Measurements from ENCODE around the gene RBMS3.
"Not testable (repeated sequence)": the region's sequence is repeated elsewhere in the genome, so short reads cannot be mapped to it uniquely, and the experiment has no call there.

Gene RBMS3

DNA sequence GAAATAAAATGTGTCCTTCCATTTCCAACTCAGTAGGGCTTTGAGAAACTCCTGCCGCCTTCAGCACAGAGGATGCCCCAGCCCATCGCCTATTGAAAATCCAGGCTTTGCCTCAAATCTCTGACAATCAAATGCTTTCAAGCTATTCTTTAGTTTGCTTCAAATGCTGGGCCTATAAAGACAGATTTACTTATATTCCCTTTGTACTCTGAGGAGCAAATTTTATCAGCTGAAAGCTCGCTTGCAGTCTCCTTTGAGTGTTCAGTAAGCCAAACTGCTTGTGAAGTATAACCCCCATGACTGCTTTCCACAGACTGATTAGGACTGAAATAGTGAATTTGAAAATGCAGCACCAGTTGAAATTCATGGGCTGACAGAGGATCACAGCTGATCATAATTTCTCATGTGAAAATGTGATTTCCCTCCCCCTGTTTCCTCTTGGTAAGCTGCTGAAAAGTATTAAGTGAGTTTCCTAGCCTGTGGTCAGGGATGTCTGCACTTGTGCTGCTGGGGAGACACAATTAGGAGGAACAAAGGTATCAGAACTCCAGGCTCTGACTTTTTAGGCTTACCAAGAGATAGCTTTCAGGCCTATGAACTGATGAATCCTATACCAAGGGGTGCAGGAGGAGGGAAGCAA lies 762.2 kb downstream of the RBMS3 start:
- TF ChIP-seq, protein P1, sequence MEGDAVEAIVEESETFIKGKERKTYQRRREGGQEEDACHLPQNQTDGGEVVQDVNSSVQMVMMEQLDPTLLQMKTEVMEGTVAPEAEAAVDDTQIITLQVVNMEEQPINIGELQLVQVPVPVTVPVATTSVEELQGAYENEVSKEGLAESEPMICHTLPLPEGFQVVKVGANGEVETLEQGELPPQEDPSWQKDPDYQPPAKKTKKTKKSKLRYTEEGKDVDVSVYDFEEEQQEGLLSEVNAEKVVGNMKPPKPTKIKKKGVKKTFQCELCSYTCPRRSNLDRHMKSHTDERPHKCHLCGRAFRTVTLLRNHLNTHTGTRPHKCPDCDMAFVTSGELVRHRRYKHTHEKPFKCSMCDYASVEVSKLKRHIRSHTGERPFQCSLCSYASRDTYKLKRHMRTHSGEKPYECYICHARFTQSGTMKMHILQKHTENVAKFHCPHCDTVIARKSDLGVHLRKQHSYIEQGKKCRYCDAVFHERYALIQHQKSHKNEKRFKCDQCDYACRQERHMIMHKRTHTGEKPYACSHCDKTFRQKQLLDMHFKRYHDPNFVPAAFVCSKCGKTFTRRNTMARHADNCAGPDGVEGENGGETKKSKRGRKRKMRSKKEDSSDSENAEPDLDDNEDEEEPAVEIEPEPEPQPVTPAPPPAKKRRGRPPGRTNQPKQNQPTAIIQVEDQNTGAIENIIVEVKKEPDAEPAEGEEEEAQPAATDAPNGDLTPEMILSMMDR (IDR thresholded peaks at IDR 0.05; ENCODE audit: insufficient read depth, missing control alignments): no peak
- FAIRE-seq: no peak
- DNase-seq (ENCODE audit: insufficient read length, low spot score): no peak

DNA sequence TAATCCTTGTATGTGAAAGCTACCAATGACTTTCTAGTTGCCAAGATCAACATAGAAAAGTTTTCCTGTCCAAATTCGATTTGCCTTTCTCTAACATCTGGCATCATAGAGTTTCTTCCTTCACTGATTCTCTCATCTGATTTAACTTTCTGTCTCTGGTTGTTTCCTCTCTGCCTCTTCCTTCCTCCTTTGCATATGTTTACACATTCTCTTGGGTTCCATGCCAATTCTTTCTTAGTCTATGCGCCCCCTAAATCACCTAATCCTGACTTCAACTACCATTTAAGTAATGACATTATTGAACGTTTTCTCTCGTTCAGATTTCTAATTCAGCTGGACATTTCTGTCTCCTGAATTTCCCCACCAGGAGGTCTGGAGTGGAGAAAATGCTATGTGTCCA lies 763.6 kb downstream of the RBMS3 start:
- FAIRE-seq (no peak), DNase-seq (ENCODE audit: insufficient read length, low spot score) (no peak)
- TF ChIP-seq, protein P1 (IDR thresholded peaks at IDR 0.05; ENCODE audit: insufficient read depth, missing control alignments): no peak

DNA sequence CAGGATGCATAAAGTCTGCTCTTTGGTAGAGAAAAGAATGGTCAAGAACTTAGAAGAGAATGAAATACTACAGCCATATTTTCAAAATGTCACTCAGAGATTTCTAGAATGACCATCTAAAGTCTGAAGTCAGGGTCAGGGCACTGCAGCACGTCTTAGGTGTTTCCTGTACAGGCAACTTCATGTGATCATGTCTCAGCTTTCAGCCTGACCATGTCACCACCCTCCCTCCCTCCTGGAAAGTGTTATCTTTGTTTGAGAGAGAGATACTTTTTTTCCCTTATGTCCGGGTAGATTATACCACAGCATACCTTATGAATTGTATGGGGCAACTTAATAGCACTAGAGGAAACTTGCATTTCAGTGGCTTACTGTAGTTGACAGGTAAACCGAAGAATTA lies 767.6 kb downstream of the RBMS3 start:
- no peak for DNase-seq (ENCODE audit: insufficient read length, low spot score)
- TF ChIP-seq, protein P1 (IDR thresholded peaks at IDR 0.05; ENCODE audit: insufficient read depth, missing control alignments): no peak
- no peak for FAIRE-seq

DNA sequence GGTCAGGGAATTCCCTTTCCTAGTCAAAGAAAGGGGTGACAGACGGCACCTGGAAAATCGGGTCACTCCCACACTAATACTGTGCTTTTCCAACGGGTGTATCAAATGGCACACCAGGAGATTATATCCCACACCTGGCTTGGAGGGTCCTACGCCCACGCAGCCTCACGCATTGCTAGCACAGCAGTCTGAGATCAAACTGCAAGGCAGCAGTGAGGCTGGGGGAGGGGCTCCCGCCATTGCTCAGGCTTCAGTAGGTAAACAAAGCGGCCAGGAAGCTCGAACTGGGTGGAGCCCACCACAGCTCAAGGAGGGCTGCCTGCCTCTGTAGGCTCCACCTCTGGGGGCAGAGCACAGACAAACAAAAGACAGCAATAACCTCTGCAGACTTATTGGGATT lies 769.2 kb downstream of the RBMS3 start:
- not testable (repeated sequence) for FAIRE-seq; DNase-seq (ENCODE audit: insufficient read length, low spot score)

DNA sequence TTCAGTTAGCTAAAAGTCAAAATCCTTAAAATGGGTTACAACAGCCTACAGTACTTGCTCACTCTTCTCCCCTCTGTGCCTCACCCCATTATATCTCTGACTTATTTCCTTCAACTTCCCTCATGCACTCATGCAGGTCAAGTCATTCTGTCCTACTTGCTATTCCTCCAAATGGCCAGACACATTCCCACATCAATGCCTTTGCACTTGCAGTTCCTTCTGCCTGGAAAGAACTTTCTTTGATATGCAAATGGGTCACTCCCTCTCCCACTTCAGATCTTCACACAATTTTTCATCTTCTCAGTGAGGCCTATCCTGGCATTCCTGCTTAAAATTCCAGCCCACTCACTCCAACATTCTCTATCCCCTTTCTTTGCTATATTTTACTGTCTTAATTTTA lies 778.4 kb downstream of the RBMS3 start:
- TF ChIP-seq, protein P1 (IDR thresholded peaks at IDR 0.05; ENCODE audit: insufficient read depth, missing control alignments): no peak
- FAIRE-seq: no peak
- no peak for DNase-seq (ENCODE audit: insufficient read length, low spot score)
